ENCODE results near the gene GFRA1.
A peak's percentile ranks its signal among the peaks of the same experiment; 100 is the strongest.
"Not testable (repeated sequence)": the region's sequence is repeated elsewhere in the genome, so short reads cannot be mapped to it uniquely, and the experiment has no call there.

Gene GFRA1

GRCh38 chr10:116035406-116035805 lies 237.6 kb downstream of the GFRA1 start:
- not testable (repeated sequence) for H3K4me3 ChIP-seq (ENCODE audit: extremely low read depth, insufficient read depth, low read length, poor library complexity, severe bottlenecking); H3K36me3 ChIP-seq (ENCODE audit: control insufficient read depth, insufficient read depth, low read length); H3K27ac ChIP-seq (ENCODE audit: low read depth, low read length, severe bottlenecking); H3K9me3 ChIP-seq (ENCODE audit: control insufficient read depth, low read length); H3K4me1 ChIP-seq (ENCODE audit: control insufficient read depth, insufficient read depth, low read length, poor library complexity, severe bottlenecking)

GRCh38 chr10:116030576-116030975 lies 242.4 kb downstream of the GFRA1 start:
- Histone ChIP-seq H3K9me3 (ENCODE audit: control insufficient read depth, low read length) (no peaks in the 10 kb centered on the region), H3K4me1 (ENCODE audit: control insufficient read depth, insufficient read depth, low read length, poor library complexity, severe bottlenecking) (no peaks in the 10 kb centered on the region), H3K27ac (ENCODE audit: low read depth, low read length, severe bottlenecking) (no peak overlapping the region), H3K36me3 (ENCODE audit: control insufficient read depth, insufficient read depth, low read length) (no peaks in the 10 kb centered on the region), H3K4me3 (ENCODE audit: extremely low read depth, insufficient read depth, low read length, poor library complexity, severe bottlenecking) (no peak overlapping the region)
- 0 to 83% methylated on average over 1 of the region's 3 CpGs for WGBS, 2 experiments (ENCODE audit: insufficient coverage in 2 of 2)

GRCh38 chr10:116029826-116030225 lies 243.2 kb downstream of the GFRA1 start:
- no peaks in the 10 kb centered on the region for H3K9me3 ChIP-seq (ENCODE audit: control insufficient read depth, low read length)
- H3K4me3 ChIP-seq (ENCODE audit: extremely low read depth, insufficient read depth, low read length, poor library complexity, severe bottlenecking), result no peak overlapping the region
- H3K36me3 ChIP-seq (ENCODE audit: control insufficient read depth, insufficient read depth, low read length), result no peaks in the 10 kb centered on the region
- H3K4me1 ChIP-seq (ENCODE audit: control insufficient read depth, insufficient read depth, low read length, poor library complexity, severe bottlenecking), result no peaks in the 10 kb centered on the region
- 73 to 100% methylated on average over 1 of the region's 4 CpGs for WGBS, 2 experiments (ENCODE audit: insufficient coverage in 2 of 2)
- no peak overlapping the region for H3K27ac ChIP-seq (ENCODE audit: low read depth, low read length, severe bottlenecking)

GRCh38 chr10:116027355-116027754 lies 245.7 kb downstream of the GFRA1 start:
- Histone ChIP-seq H3K9me3 (ENCODE audit: control insufficient read depth, low read length) (no peaks in the 10 kb centered on the region), H3K4me3 (ENCODE audit: extremely low read depth, insufficient read depth, low read length, poor library complexity, severe bottlenecking) (no peak overlapping the region), H3K4me1 (ENCODE audit: control insufficient read depth, insufficient read depth, low read length, poor library complexity, severe bottlenecking) (no peaks in the 10 kb centered on the region), H3K27ac (ENCODE audit: low read depth, low read length, severe bottlenecking) (no peak overlapping the region), H3K36me3 (ENCODE audit: control insufficient read depth, insufficient read depth, low read length) (no peaks in the 10 kb centered on the region)
- WGBS, 2 experiments (ENCODE audit: insufficient coverage in 2 of 2), result 53 to 78% methylated on average over 3 to 5 of the region's 6 CpGs

- Histone ChIP-seq H3K27ac (ENCODE audit: low read depth, low read length, severe bottlenecking) (no peak overlapping the region), H3K4me3 (ENCODE audit: extremely low read depth, insufficient read depth, low read length, poor library complexity, severe bottlenecking) (no peak overlapping the region), H3K36me3 (ENCODE audit: control insufficient read depth, insufficient read depth, low read length) (no peaks in the 10 kb centered on the region), H3K4me1 (ENCODE audit: control insufficient read depth, insufficient read depth, low read length, poor library complexity, severe bottlenecking) (no peaks in the 10 kb centered on the region), H3K9me3 (ENCODE audit: control insufficient read depth, low read length) (no peaks in the 10 kb centered on the region)
- 82 to 94% methylated on average over 2 to 3 of the region's 6 CpGs for WGBS, 2 experiments (ENCODE audit: insufficient coverage in 2 of 2)
Observed at GRCh38 chr10:116026725-116027124, 246.3 kb downstream of the GFRA1 start.

- no peak overlapping the region for H3K27ac ChIP-seq (ENCODE audit: low read depth, low read length, severe bottlenecking)
- H3K4me3 ChIP-seq (ENCODE audit: extremely low read depth, insufficient read depth, low read length, poor library complexity, severe bottlenecking), result no peak overlapping the region
- WGBS, 2 experiments (ENCODE audit: insufficient coverage in 2 of 2), result no CpG with 5 or more reads among the region's 1 CpG
- no peaks in the 10 kb centered on the region for H3K9me3 ChIP-seq (ENCODE audit: control insufficient read depth, low read length)
- H3K4me1 ChIP-seq (ENCODE audit: control insufficient read depth, insufficient read depth, low read length, poor library complexity, severe bottlenecking), result no peaks in the 10 kb centered on the region
- no peaks in the 10 kb centered on the region for H3K36me3 ChIP-seq (ENCODE audit: control insufficient read depth, insufficient read depth, low read length)
Observed at GRCh38 chr10:116026315-116026714, 246.7 kb downstream of the GFRA1 start.

GRCh38 chr10:116024271-116024878 lies 248.6 kb downstream of the GFRA1 start:
- Histone ChIP-seq H3K36me3 (ENCODE audit: control insufficient read depth, insufficient read depth, low read length) (no peaks in the 10 kb centered on the region), H3K4me1 (ENCODE audit: control insufficient read depth, insufficient read depth, low read length, poor library complexity, severe bottlenecking) (no peaks in the 10 kb centered on the region), H3K27ac (ENCODE audit: low read depth, low read length, severe bottlenecking) (no peak overlapping the region), H3K9me3 (ENCODE audit: control insufficient read depth, low read length) (no peaks in the 10 kb centered on the region), H3K4me3 (ENCODE audit: extremely low read depth, insufficient read depth, low read length, poor library complexity, severe bottlenecking) (no peak overlapping the region)
- 89 to 100% methylated on average over 1 of the region's 3 CpGs for WGBS, 2 experiments (ENCODE audit: insufficient coverage in 2 of 2)

GRCh38 chr10:116017405-116017804 lies 255.6 kb downstream of the GFRA1 start:
- no peak overlapping the region for H3K27ac ChIP-seq (ENCODE audit: low read depth, low read length, severe bottlenecking)
- WGBS, 2 experiments (ENCODE audit: insufficient coverage in 2 of 2), result 89 to 100% methylated on average over 1 of the region's 2 CpGs
- H3K36me3 ChIP-seq (ENCODE audit: control insufficient read depth, insufficient read depth, low read length), result no peaks in the 10 kb centered on the region
- no peaks in the 10 kb centered on the region for H3K9me3 ChIP-seq (ENCODE audit: control insufficient read depth, low read length)
- H3K4me3 ChIP-seq (ENCODE audit: extremely low read depth, insufficient read depth, low read length, poor library complexity, severe bottlenecking), result no peak overlapping the region
- no peaks in the 10 kb centered on the region for H3K4me1 ChIP-seq (ENCODE audit: control insufficient read depth, insufficient read depth, low read length, poor library complexity, severe bottlenecking)

- Histone ChIP-seq H3K27ac (ENCODE audit: low read depth, low read length, severe bottlenecking) (no peak overlapping the region), H3K4me1 (ENCODE audit: control insufficient read depth, insufficient read depth, low read length, poor library complexity, severe bottlenecking) (no peaks in the 10 kb centered on the region), H3K4me3 (ENCODE audit: extremely low read depth, insufficient read depth, low read length, poor library complexity, severe bottlenecking) (no peak overlapping the region), H3K9me3 (ENCODE audit: control insufficient read depth, low read length) (no peaks in the 10 kb centered on the region), H3K36me3 (ENCODE audit: control insufficient read depth, insufficient read depth, low read length) (no peaks in the 10 kb centered on the region)
- 90% methylated on average over 1 of the region's 7 CpGs; no CpG with 5 or more reads in 1 of the 2 experiments for WGBS, 2 experiments (ENCODE audit: insufficient coverage in 2 of 2)
Observed at GRCh38 chr10:116015583-116016333, 257.2 kb downstream of the GFRA1 start.

- WGBS, 2 experiments (ENCODE audit: insufficient coverage in 2 of 2), result 60 to 68% methylated on average over 6 to 7 of the region's 8 CpGs
- Histone ChIP-seq H3K4me3 (ENCODE audit: extremely low read depth, insufficient read depth, low read length, poor library complexity, severe bottlenecking) (no peak overlapping the region), H3K4me1 (ENCODE audit: control insufficient read depth, insufficient read depth, low read length, poor library complexity, severe bottlenecking) (no peaks in the 10 kb centered on the region), H3K27ac (ENCODE audit: low read depth, low read length, severe bottlenecking) (peak overlapping the region; percentile 81), H3K9me3 (ENCODE audit: control insufficient read depth, low read length) (no peaks in the 10 kb centered on the region), H3K36me3 (ENCODE audit: control insufficient read depth, insufficient read depth, low read length) (no peaks in the 10 kb centered on the region)
Observed at GRCh38 chr10:116014871-116015582, 258.0 kb downstream of the GFRA1 start.

- Histone ChIP-seq H3K9me3 (ENCODE audit: control insufficient read depth, low read length) (no peaks in the 10 kb centered on the region), H3K4me1 (ENCODE audit: control insufficient read depth, insufficient read depth, low read length, poor library complexity, severe bottlenecking) (no peaks in the 10 kb centered on the region), H3K27ac (ENCODE audit: low read depth, low read length, severe bottlenecking) (peak overlapping the region; percentile 81), H3K4me3 (ENCODE audit: extremely low read depth, insufficient read depth, low read length, poor library complexity, severe bottlenecking) (no peak overlapping the region), H3K36me3 (ENCODE audit: control insufficient read depth, insufficient read depth, low read length) (no peaks in the 10 kb centered on the region)
- 91 to 100% methylated on average over 1 to 2 of the region's 2 CpGs for WGBS, 2 experiments (ENCODE audit: insufficient coverage in 2 of 2)
Observed at GRCh38 chr10:116014326-116014725, 258.7 kb downstream of the GFRA1 start.

All from mesodermal cell (in vitro differentiated cells).